GM20000 (cell line): ENCODE measurements around the gene ADGRD1.

Source experiments
- DNase-seq: peaks from one replicate; pipeline ENCODE4 v3.0.0; 2012; ENCODE audit warnings: low spot score
- TF ChIP-seq, protein P1 (sequence below): IDR thresholded peaks from 2 replicates; pipeline ENCODE4 v1.5.1; 2012; ENCODE audit warnings: mild to moderate bottlenecking, control low read depth; ENCODE audit errors: extremely low read depth, missing control alignments

The ADGRD1 gene

DNA sequence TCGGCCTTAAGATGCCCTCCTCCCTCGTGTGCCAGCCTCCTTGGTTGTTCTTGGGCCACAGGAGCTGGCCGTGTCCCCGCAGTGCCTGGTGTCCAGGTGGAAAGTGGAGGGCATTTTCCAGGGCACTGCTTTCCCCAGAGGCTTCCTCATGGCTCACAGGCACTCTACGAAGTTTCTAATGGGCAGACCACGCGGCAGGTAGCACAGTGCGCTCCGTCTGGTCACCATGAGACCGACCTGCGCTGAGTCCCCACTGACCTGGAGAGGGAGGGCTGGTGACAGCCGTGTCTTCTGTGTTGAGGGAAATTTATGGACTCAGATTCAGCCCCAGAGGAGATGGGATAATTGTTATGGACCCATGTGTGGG, 186.3 kb downstream of the ADGRD1 start:
- TF ChIP-seq, protein P1, sequence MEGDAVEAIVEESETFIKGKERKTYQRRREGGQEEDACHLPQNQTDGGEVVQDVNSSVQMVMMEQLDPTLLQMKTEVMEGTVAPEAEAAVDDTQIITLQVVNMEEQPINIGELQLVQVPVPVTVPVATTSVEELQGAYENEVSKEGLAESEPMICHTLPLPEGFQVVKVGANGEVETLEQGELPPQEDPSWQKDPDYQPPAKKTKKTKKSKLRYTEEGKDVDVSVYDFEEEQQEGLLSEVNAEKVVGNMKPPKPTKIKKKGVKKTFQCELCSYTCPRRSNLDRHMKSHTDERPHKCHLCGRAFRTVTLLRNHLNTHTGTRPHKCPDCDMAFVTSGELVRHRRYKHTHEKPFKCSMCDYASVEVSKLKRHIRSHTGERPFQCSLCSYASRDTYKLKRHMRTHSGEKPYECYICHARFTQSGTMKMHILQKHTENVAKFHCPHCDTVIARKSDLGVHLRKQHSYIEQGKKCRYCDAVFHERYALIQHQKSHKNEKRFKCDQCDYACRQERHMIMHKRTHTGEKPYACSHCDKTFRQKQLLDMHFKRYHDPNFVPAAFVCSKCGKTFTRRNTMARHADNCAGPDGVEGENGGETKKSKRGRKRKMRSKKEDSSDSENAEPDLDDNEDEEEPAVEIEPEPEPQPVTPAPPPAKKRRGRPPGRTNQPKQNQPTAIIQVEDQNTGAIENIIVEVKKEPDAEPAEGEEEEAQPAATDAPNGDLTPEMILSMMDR: no peak
- DNase-seq: no peak

DNA sequence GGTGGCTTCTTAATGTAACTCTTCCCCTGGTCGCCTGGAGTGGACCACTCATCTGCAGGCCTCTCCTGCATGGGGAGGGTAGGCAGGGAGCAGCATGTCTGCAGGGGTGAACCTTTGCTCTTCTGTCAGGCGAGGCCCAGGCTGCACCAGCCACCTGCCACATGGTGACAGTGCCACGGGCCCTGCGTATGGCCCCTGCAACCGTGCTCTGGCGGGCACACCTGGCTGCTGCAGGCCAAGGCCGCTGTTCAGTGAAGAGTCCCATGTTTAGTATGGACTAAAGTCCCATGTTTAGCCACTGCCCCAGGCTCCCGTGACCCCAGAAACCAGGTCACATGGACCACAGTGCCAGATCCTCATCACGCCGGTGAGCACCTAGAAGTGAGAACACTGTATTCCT, 187.0 kb downstream of the ADGRD1 start:
- TF ChIP-seq, protein P1: no peak
- no peak for DNase-seq

DNA sequence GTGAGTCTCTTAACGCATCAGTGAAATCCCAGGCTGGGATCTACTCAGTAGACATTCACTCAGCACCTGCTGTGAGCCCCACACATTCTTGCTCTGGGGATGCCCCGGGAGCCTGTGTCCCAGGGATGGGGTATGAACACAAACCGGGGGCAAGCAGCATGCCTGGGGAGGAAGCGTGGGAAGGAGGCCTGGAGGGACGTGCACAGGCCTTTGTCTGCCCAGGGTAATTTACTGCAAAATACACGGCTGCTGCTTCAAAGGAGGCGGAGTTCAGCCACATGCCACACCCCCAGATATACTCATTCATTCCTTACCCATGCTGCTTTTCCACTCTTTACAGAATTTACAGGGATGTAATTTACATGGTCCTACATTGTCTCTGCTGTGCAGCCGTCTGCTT, 187.8 kb downstream of the ADGRD1 start:
- TF ChIP-seq, protein P1: no peak
- DNase-seq: no peak

DNA sequence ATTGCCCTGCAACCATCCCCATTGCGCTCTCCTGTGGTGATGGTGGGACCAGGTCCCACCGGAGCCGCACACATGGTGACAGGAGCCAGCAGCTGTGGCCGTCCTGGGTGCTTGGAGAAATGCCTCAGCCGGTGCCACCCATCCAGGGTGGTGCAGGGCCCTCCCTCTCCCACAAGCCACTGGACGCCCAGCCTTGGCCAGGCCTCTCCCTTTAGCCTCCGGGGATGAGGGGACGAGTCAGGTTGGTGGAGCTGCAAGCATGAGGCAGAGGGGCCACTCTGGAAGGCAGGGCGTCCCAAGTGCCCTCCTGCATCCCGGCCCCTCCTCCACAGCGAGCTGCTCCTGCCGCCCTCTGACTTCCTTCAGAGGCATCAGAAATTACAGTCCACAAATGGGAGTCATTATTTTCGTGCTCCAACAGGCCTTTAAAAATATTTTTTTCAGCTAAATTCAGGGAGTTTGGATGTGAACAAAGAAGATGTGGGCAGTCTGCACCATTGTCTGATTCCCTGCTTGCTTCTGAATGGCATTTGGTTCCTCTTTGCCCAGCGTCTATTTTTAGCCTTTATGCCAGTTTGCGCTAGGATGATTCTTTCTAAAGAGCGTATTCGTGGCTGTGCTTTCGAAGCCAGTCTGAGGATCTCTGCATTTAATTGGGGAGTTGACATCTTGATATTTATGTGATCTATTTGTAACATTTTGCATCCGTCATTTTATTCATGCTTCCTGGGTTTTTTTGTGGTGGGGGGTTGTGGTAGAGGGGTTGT, 189.4 kb downstream of the ADGRD1 start:
- TF ChIP-seq, protein P1: no peak
- DNase-seq: no peak

DNA sequence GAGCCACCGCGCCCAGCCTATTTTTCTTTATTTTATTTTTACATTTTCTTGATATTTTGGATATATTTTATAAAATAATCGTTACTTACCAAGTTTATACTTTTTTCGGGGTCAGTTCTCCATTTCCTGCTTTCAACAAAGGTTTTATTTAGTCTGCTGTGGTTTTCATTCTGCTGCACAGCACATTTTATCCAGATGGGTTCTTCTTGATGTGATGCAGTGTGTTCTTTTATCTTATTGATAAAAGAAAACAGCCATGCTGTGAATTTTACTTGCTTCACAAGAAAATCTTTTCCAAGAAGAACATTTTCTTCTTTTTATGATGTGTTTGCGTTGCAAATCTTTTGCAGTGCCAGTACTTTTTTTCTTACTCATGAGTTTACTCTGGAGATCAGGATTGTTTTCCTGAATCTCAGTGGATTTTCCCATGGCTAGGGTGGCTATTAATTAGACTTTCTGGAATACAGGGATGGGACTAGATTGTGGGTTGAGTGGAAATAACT, 192.5 kb downstream of the ADGRD1 start:
- TF ChIP-seq, protein P1: no peak

DNA sequence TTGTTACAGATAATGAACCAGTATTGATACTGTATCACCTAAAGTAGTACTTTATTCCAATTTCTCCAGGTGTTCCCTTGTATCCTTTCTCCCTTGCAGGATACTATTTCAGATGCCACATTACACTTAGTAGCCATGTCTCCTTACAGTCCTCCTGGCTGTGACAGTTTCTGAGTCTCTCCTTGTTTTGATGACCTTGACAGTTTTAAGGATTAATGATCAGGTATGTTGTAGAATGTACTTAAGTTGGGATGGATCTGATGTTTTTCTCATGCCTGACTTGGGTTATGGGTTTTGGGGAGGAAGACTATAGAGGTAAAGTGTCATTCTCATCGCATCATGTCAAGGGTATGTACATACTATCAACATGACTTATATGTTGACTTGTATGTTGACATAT, 193.6 kb downstream of the ADGRD1 start:
- no peak for DNase-seq
- TF ChIP-seq, protein P1: no peak

More for the DNA sequence above, 192.5 kb downstream of the ADGRD1 start:
- DNase-seq: no peak

DNA sequence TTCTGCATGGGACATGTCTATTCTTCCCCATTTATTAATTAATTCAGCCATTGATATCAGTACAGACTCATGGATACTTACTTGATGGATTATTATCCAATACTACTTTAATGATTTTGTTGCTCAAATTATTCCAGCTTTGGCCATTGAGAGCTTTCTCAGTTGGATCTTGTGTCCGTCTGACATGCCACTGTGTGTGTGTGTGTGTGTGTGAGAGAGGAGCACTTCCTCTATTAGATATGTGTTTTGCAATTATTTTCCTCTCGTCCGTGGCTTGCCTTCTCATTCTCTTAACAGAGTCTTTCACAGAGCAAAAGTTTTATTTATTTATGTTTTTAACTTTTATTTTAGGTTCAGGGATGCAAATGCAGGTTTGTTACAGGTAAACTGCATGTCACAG, 194.2 kb downstream of the ADGRD1 start:
- no peak for DNase-seq
- TF ChIP-seq, protein P1: no peak
